H9 (cell line): ENCODE results near the gene BCAR1. TPM values are rescaled to one million over a fixed set of nuclear protein-coding genes. Genes with fewer than 3 reads are reported as not detected.
A peak's percentile ranks its signal among the peaks of the same experiment; 100 is the strongest.

Experiments used
- DNase-seq: peaks from one replicate; pipeline ENCODE4 v3.0.0-alpha.2; 2017
- H2AFZ ChIP-seq: one replicate; pipeline ENCODE4 v1.6.1; 2013; ENCODE audit warnings: mild to moderate bottlenecking, low read length, control low read depth, moderate library complexity
- H2AK5ac ChIP-seq: 2 replicates; pipeline ENCODE4 v1.6.1; 2013; ENCODE audit warnings: low read length, control low read depth, mixed read lengths; ENCODE audit not compliant: insufficient read length
- H2BK120ac ChIP-seq: one replicate; pipeline ENCODE4 v1.6.1; 2013; ENCODE audit warnings: low read depth, mild to moderate bottlenecking, low read length, control low read depth, inconsistent platforms; ENCODE audit not compliant: poor library complexity, severe bottlenecking
- H2BK12ac ChIP-seq: 2 replicates; pipeline ENCODE4 v1.6.1; 2013; ENCODE audit warnings: low read length, control low read depth, mixed read lengths, low read depth; ENCODE audit not compliant: insufficient read length
- H2BK15ac ChIP-seq: 2 replicates; pipeline ENCODE4 v1.6.1; 2013; ENCODE audit warnings: low read depth, low read length, control low read depth
- H2BK20ac ChIP-seq: one replicate; pipeline ENCODE4 v1.6.1; 2013; ENCODE audit warnings: low read depth, mild to moderate bottlenecking, low read length, control low read depth, inconsistent platforms; ENCODE audit not compliant: poor library complexity, severe bottlenecking
- H2BK5ac ChIP-seq: 2 replicates; pipeline ENCODE4 v1.6.1; 2013; ENCODE audit warnings: low read length, control low read depth, mixed read lengths; ENCODE audit not compliant: insufficient read length
- H3K14ac ChIP-seq: 2 replicates; pipeline ENCODE4 v1.6.1; 2013; ENCODE audit warnings: low read length, control low read depth; ENCODE audit not compliant: insufficient read depth
- H3K18ac ChIP-seq: 2 replicates; pipeline ENCODE4 v1.6.1; 2013; ENCODE audit warnings: low read depth, mild to moderate bottlenecking, mixed read lengths, low read length, control low read depth; ENCODE audit not compliant: insufficient read length
- H3K23ac ChIP-seq: 2 replicates; pipeline ENCODE4 v1.6.1; 2013; ENCODE audit warnings: low read length, control low read depth, mixed read lengths, low read depth; ENCODE audit not compliant: insufficient read length
- H3K23me2 ChIP-seq: 2 replicates; pipeline ENCODE4 v1.6.1; 2013; ENCODE audit warnings: low read depth, mild to moderate bottlenecking, mixed read lengths, low read length, control low read depth; ENCODE audit not compliant: insufficient read length, poor library complexity, severe bottlenecking
- H3K27ac ChIP-seq: 2 replicates; pipeline ENCODE4 v1.5.1; 2013; ENCODE audit warnings: low read length, control low read depth, mixed read lengths, low read depth; ENCODE audit not compliant: insufficient read length
- H3K27me3 ChIP-seq: 2 replicates; pipeline ENCODE4 v1.6.1; 2013; ENCODE audit warnings: low read length, control low read depth, inconsistent platforms; ENCODE audit not compliant: insufficient read depth
- H3K4ac ChIP-seq: 2 replicates; pipeline ENCODE4 v1.6.1; 2013; ENCODE audit warnings: low read depth, mild to moderate bottlenecking, control low read depth, inconsistent platforms, low read length, moderate library complexity
- H3K4me1 ChIP-seq: 2 replicates; pipeline ENCODE4 v1.6.1; 2013; ENCODE audit warnings: low read length, control low read depth, inconsistent platforms; ENCODE audit not compliant: insufficient read depth
- H3K4me2 ChIP-seq: 2 replicates; pipeline ENCODE4 v1.6.1; 2013; ENCODE audit warnings: low read length, control low read depth, mixed read lengths; ENCODE audit not compliant: insufficient read length, insufficient read depth
- H3K56ac ChIP-seq: 2 replicates; pipeline ENCODE4 v1.6.1; 2013; ENCODE audit warnings: low read depth, mild to moderate bottlenecking, mixed read lengths, low read length, control low read depth; ENCODE audit not compliant: insufficient read length
- H3K79me1 ChIP-seq: 2 replicates; pipeline ENCODE4 v1.6.1; 2013; ENCODE audit warnings: low read depth, mild to moderate bottlenecking, moderate library complexity, low read length, control low read depth, inconsistent platforms; ENCODE audit not compliant: insufficient read depth, poor library complexity, severe bottlenecking
- H3K79me2 ChIP-seq: 2 replicates; pipeline ENCODE4 v1.6.1; 2013; ENCODE audit warnings: low read length, control low read depth, inconsistent platforms; ENCODE audit not compliant: insufficient read depth
- H3K9ac ChIP-seq: 2 replicates; pipeline ENCODE4 v1.6.1; 2013; ENCODE audit warnings: low read length, control low read depth, mixed read lengths; ENCODE audit not compliant: insufficient read length; ENCODE audit errors: extremely low read depth
- H3K9me3 ChIP-seq: one replicate; pipeline ENCODE4 v1.6.1; 2013; ENCODE audit warnings: low read depth, low read length, inconsistent platforms; ENCODE audit not compliant: control insufficient read depth
- H3T11ph ChIP-seq: one replicate; pipeline ENCODE4 v1.6.1; 2013; ENCODE audit warnings: mild to moderate bottlenecking, low read length, control low read depth, inconsistent platforms
- H4K20me1 ChIP-seq: one replicate; pipeline ENCODE4 v1.6.1; 2013; ENCODE audit not compliant: control insufficient read depth, insufficient read length, insufficient read depth
- H4K5ac ChIP-seq: 2 replicates; pipeline ENCODE4 v1.6.1; 2013; ENCODE audit warnings: low read depth, mild to moderate bottlenecking, mixed read lengths, low read length, control low read depth; ENCODE audit not compliant: insufficient read length
- H4K8ac ChIP-seq: replicated peaks from 2 replicates; pipeline ENCODE4 v1.6.1; 2013; ENCODE audit warnings: low read length, control low read depth, mixed read lengths, low read depth; ENCODE audit not compliant: insufficient read length
- H4K91ac ChIP-seq: 2 replicates; pipeline ENCODE4 v1.6.1; 2013; ENCODE audit warnings: low read depth, mild to moderate bottlenecking, moderate library complexity, mixed read lengths, low read length, control low read depth; ENCODE audit not compliant: insufficient read length
- H3K27ac Mint-ChIP-seq, 3 experiments: 2 replicates in 2 of 3; 3 replicates in 1 of 3; pipeline ENCODE4 v1.8.0; 2020 to 2021; ENCODE audit warnings: mixed read lengths in 3 of 3, mild to moderate bottlenecking in 1 of 3, moderate library complexity in 1 of 3
- H3K27me3 Mint-ChIP-seq: 2 replicates; pipeline ENCODE4 v1.8.0; 2021; ENCODE audit warnings: low read depth, mild to moderate bottlenecking, moderate library complexity, mixed read lengths
- H3K36me3 Mint-ChIP-seq, 3 experiments: 2 replicates in 2 of 3; 3 replicates in 1 of 3; pipeline ENCODE4 v1.8.0; 2020 to 2021; ENCODE audit warnings: low read depth in 3 of 3, mixed read lengths in 3 of 3; ENCODE audit not compliant: insufficient read depth in 1 of 3
- H3K4me1 Mint-ChIP-seq, 2 experiments: 2 replicates each; pipeline ENCODE4 v1.8.0; 2020; ENCODE audit warnings: mixed read lengths in 2 of 2
- H3K4me3 Mint-ChIP-seq, 2 experiments: 2 replicates in 1 of 2; 3 replicates in 1 of 2; pipeline ENCODE4 v1.8.0; 2020 to 2021; ENCODE audit warnings: mild to moderate bottlenecking in 2 of 2, mixed read lengths in 2 of 2, moderate library complexity in 1 of 2
- H3K9me3 Mint-ChIP-seq, 2 experiments: 2 replicates in 1 of 2; 3 replicates in 1 of 2; pipeline ENCODE4 v1.8.0; 2020; ENCODE audit warnings: mild to moderate bottlenecking in 2 of 2, mixed read lengths in 2 of 2, moderate library complexity in 1 of 2
- WGBS: extraction: QIAGEN DNeasy Blood & Tissue Kit; methylation state at CpG from one replicate; pipeline ENCODE4 v1.1.7; 2013; ENCODE audit warnings: missing lambda C conversion rate, low lambda C conversion rate, mixed read lengths; ENCODE audit not compliant: insufficient read length; ENCODE audit errors: extremely low coverage; 5-methylcytosine and 5-hydroxymethylcytosine counted together
- total RNA-seq: library from RNA; stranded (reverse); gene quantifications from 2 replicates; pipeline ENCODE4 v1.2.1, GENCODE V29; 2021
- TF ChIP-seq, protein P1 (sequence below): fragments of 200-600 bp; sonication (generic); conservative IDR thresholded peaks from 3 replicates; pipeline ENCODE4 v1.8.0; 2021; ENCODE audit warnings: antibody characterized with exemption, mild to moderate bottlenecking

The BCAR1 gene
- total RNA-seq, 1 experiment from 2014 or later = 97.1 TPM

DNA sequence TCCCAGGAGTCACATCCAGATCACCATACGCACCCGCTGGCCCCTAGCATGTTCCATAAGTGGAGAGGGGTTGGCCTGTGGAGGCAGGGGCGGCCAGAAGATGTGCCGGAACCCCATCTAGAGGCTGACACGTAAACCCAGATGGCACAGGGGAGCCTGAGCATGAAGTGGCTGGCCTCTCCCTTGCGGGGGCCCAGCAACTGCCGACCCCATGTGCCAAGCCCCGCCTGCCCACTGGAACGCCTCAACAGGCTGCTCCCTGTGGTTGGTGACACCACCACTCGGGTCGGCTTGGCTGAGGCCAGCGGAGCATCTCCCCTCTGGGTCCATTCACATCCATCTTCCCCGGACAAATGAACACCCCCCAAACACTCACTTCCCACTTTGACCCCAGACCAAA lies 9.5 kb downstream of the BCAR1 start:
- no peaks in the 10 kb centered on the region for H3K9me3 ChIP-seq
- H3K14ac ChIP-seq = no peak overlapping the region
- H3T11ph ChIP-seq = no peak overlapping the region
- no peaks in the 10 kb centered on the region for H3K23me2 ChIP-seq
- H2BK20ac ChIP-seq = no peak overlapping the region
- no peak overlapping the region for H2BK5ac ChIP-seq
- Mint-ChIP-seq H3K27ac (peak overlapping the region in 1 of 3 experiments; percentile 38; a peak in 1 of 7 replicates), H3K27me3 (no peaks in the 10 kb centered on the region; the same call in 1 of the 2 replicates), H3K4me3 (no peak overlapping the region), H3K9me3 (no peaks in the 10 kb centered on the region), H3K36me3 (peaks cover 30 to 47% (median 38%) of the 10 kb centered on the region in 3 experiments; a peak in 6 of 7 replicates), H3K4me1 (peaks cover 30 to 45% of the 10 kb centered on the region in 2 experiments)
- TF ChIP-seq, protein P1, sequence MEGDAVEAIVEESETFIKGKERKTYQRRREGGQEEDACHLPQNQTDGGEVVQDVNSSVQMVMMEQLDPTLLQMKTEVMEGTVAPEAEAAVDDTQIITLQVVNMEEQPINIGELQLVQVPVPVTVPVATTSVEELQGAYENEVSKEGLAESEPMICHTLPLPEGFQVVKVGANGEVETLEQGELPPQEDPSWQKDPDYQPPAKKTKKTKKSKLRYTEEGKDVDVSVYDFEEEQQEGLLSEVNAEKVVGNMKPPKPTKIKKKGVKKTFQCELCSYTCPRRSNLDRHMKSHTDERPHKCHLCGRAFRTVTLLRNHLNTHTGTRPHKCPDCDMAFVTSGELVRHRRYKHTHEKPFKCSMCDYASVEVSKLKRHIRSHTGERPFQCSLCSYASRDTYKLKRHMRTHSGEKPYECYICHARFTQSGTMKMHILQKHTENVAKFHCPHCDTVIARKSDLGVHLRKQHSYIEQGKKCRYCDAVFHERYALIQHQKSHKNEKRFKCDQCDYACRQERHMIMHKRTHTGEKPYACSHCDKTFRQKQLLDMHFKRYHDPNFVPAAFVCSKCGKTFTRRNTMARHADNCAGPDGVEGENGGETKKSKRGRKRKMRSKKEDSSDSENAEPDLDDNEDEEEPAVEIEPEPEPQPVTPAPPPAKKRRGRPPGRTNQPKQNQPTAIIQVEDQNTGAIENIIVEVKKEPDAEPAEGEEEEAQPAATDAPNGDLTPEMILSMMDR = no peak
- peaks cover 23% of the 10 kb centered on the region; the same call in 1 of the 2 replicates for H3K79me2 ChIP-seq
- H2BK15ac ChIP-seq = no peak overlapping the region
- no peak overlapping the region for H2BK12ac ChIP-seq
- no peak overlapping the region for H2AK5ac ChIP-seq
- H3K18ac ChIP-seq = no peak overlapping the region
- H2BK120ac ChIP-seq = no peak overlapping the region
- peaks cover 7% of the 10 kb centered on the region for H3K79me1 ChIP-seq
- H3K4me2 ChIP-seq = no peak overlapping the region
- H3K4ac ChIP-seq = no peak overlapping the region
- no peaks in the 10 kb centered on the region; the same call in 1 of the 2 replicates for H3K4me1 ChIP-seq
- no CpG with 5 or more reads among the region's 13 CpGs for WGBS
- no peak overlapping the region for H3K27ac ChIP-seq
- no peak overlapping the region for H3K9ac ChIP-seq
- H3K56ac ChIP-seq = no peak overlapping the region
- H4K20me1 ChIP-seq = no peaks in the 10 kb centered on the region
- no peak overlapping the region for H2AFZ ChIP-seq
- DNase-seq = no peak
- H3K27me3 ChIP-seq = no peaks in the 10 kb centered on the region
- H4K8ac ChIP-seq = no peak overlapping the region
- H3K23ac ChIP-seq = no peak overlapping the region
- no peak overlapping the region for H4K91ac ChIP-seq
- H4K5ac ChIP-seq = no peak overlapping the region
